GM12872 (cell line): ENCODE results near the gene GSG1L2.

Source experiments
- TF ChIP-seq, protein P1 (sequence below): IDR thresholded peaks from 3 replicates; pipeline ENCODE4 v1.5.1; 2011; ENCODE audit warnings: low read depth, mild to moderate bottlenecking, low read length, moderate library complexity; ENCODE audit not compliant: insufficient read depth

Gene GSG1L2

DNA sequence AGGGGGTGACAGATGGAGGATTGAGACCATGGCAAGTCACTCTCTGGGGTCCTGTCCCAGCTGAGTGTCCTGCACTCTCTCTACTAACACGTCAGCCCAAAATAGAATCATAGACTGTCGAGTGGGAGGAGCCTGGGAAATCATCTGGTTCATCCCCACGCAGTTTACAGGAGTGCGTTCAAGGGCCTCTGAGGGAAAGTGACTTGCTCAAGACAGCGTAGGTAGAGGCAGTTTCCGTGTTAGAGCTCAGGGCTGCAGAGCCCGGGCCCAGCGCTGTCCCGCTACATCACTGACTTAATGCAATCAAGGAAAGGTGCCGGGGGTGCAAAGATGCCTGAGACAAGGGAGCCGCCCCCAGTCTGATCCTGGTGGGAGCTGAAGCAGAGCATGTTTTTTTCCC, 10.3 kb downstream of the GSG1L2 start:
- TF ChIP-seq, protein P1, sequence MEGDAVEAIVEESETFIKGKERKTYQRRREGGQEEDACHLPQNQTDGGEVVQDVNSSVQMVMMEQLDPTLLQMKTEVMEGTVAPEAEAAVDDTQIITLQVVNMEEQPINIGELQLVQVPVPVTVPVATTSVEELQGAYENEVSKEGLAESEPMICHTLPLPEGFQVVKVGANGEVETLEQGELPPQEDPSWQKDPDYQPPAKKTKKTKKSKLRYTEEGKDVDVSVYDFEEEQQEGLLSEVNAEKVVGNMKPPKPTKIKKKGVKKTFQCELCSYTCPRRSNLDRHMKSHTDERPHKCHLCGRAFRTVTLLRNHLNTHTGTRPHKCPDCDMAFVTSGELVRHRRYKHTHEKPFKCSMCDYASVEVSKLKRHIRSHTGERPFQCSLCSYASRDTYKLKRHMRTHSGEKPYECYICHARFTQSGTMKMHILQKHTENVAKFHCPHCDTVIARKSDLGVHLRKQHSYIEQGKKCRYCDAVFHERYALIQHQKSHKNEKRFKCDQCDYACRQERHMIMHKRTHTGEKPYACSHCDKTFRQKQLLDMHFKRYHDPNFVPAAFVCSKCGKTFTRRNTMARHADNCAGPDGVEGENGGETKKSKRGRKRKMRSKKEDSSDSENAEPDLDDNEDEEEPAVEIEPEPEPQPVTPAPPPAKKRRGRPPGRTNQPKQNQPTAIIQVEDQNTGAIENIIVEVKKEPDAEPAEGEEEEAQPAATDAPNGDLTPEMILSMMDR = no peak

DNA sequence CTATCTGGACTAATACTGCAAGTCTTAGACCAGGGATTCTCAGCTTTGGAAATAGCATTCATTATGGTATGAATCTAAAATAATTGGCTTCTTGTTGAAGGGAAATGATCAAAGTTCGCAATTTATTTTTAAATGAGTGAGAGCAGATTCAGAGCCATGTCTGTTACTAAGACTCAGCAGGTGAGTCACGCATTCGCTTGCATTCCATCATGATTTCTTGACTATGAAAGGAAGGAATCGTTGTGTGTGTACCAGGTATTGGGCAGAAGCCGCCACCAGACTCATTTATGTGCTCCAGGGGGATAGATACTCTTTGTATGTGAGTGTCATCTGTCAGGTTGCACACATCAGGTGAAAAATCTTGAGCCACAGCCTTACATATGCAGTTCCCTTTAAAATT, 10.8 kb downstream of the GSG1L2 start:
- TF ChIP-seq, protein P1 = no peak

DNA sequence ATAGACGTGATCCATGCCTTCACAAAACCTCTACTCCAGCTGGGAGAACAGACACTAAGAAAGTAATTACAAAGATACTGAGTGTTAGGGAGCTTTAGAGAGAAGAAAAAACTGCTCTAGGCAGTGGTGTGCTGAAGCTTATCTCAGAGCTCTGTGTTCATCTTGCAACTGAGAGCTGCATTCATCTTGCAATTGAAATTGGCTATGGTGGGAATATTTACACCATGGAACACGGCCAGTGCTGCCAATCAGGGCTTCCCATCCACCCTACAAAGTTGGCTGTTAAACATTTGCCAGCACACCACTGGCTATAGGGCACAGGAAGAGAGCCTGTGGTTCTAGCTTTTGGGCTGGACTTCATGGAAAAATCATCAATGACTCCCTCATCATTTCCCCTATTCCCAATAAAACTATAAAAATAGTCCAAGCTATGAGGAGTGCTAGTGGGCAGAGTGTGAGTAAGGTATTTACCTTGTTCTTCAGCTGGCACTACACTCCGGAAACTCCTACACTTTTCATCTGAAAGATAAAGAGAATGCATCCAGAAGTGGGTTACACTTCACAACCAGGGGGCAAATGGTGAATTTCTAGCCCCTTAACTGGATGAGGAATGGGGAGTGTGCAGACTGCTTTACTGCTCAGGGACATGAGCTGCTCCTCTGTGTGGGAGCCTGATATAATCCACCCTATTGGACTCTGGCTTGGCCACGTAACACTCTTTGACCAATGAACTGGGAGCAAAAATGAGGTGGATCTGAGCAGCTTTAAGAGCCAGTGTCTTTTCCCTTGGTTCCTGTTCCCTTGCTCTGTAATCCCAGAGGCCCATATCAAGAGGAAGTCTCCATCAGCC, 11.6 kb downstream of the GSG1L2 start:
- TF ChIP-seq, protein P1 = no peak

DNA sequence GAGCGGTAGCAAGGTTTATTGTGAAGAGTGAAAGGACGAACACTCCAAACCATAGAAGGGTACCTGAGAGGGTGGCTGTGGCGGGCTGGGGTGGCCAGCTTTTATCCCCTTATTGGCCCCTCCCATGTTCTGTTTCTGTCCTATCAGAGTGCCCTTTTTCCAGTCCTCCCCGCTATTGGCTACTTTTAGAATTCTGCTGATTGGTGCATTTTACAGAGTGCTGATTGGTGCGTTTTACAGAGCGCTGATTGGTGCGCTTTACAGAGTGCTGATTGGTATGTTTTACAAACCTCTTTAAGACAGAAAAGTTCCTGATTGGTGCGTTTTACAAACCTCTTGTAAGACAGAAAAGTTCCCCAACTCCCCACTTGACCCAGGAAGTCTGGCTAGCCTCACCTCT, 12.5 kb downstream of the GSG1L2 start:
- TF ChIP-seq, protein P1 = no peak

DNA sequence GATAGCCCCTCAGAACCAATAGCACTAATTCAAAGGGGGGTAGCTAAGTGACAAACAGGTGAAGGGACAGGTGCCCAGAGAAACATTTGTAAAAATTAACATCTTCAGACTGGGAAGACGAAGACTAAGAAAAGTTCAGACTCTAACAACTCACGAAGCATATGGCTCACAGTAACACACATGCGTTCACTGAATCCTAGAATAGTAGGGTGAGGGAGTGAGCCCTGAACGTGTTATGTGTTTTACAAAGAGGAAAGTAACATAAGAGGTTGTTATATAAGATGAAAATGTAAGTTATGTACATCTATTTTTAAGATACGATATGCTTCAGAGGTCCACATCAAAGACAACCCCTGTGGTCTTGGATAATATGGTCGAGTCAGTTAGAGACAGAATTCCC, 15.2 kb downstream of the GSG1L2 start:
- TF ChIP-seq, protein P1 = no peak

DNA sequence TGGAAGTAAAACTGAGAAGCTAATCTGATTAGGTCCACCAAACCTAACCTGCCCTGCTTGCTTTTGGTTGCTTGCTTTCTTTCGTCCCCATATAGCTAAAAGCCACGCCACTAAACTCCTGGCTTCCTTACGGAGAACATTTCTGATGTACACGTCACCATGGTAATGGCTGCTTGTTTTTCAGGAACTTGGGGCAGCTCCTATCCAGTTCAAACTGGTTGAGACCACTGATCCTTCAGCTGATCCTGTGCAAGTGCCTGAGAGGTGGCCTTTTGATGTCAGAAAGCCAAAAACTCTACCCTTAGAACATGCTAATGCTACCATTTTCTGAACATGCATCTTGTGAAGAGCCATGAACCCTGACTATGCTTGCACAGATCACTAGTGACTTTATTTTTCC, 16.1 kb downstream of the GSG1L2 start:
- TF ChIP-seq, protein P1 = no peak

DNA sequence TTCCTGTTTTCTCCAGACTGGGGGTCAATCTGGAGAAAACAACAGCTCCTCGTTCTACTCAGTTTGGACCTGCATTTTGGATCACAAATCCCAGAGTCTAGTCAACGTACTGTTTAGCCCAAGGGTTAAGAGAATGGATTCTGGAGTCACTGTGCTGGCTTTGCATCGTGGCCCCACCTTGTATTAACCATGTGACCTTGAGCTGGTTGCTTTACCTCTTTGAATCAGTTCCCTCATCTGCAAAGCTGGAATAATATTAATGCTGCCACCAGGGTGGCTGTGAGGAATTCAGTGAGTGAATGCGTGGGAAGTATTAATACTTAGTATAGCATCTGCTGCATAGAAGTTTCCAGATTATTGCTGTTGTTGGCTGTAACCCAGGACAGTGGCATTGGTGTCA, 19.2 kb downstream of the GSG1L2 start:
- TF ChIP-seq, protein P1 = no peak
